Kidney (tissue), 14 donors: ENCODE data around the gene APLP2. TPM values are rescaled to one million over a fixed set of nuclear protein-coding genes. Genes with fewer than 3 reads are reported as not detected.

Experiments
- DNase-seq, 5 donors: peaks; one replicate each; pipeline ENCODE4 v3.0.0-alpha.2; 2013 to 2020
- FAIRE-seq: peaks from 2 replicates; lab custom pipeline; 2012; peaks lifted over from hg19 to GRCh38; lab: Jason Lieb, UNC
- H3K27ac ChIP-seq, 2 donors: one replicate each; pipeline ENCODE4 v1.7.0; 2013; ENCODE audit warnings: low read depth in 2 of 2, low read length in 2 of 2, inconsistent platforms in 1 of 2
- H3K27me3 ChIP-seq: one replicate; pipeline ENCODE4 v1.7.1; 2013; ENCODE audit warnings: low read length, inconsistent platforms; ENCODE audit not compliant: control insufficient read depth, insufficient read depth
- H3K36me3 ChIP-seq, 3 donors: one replicate each; pipeline versions ENCODE4 v1.7.0 to v1.7.1; 2013; ENCODE audit warnings: low read length in 3 of 3, control low read depth in 1 of 3, inconsistent platforms in 1 of 3; ENCODE audit not compliant: insufficient read depth in 3 of 3, control insufficient read depth in 2 of 3
- H3K4me1 ChIP-seq, 3 donors: one replicate each; pipeline versions ENCODE4 v1.7.0 to v1.7.1; 2013; ENCODE audit warnings: low read length in 3 of 3, inconsistent platforms in 1 of 3, low read depth in 1 of 3; ENCODE audit not compliant: control insufficient read depth in 2 of 3, insufficient read depth in 2 of 3
- H3K4me3 ChIP-seq, 3 donors: one replicate each; pipeline versions ENCODE4 v1.7.0 to v1.8.1; 2013; ENCODE audit warnings: low read length in 3 of 3, control low read depth in 1 of 3, inconsistent platforms in 1 of 3
- H3K9ac ChIP-seq, 3 donors: one replicate each; pipeline versions ENCODE4 v1.7.0 to v1.7.1; 2013; ENCODE audit warnings: low read length in 3 of 3, control low read depth in 1 of 3, inconsistent platforms in 1 of 3
- H3K9me3 ChIP-seq, 3 donors: one replicate each; pipeline versions ENCODE4 v1.7.0 to v1.7.1; 2013; ENCODE audit warnings: low read length in 3 of 3, control low read depth in 1 of 3, inconsistent platforms in 1 of 3; ENCODE audit not compliant: control insufficient read depth in 2 of 3, insufficient read depth in 1 of 3
- CTCF ChIP-seq: IDR thresholded peaks from 3 replicates; pipeline ENCODE4 v1.5.1; 2012; ENCODE audit warnings: mild to moderate bottlenecking, moderate library complexity, borderline replicate concordance; ENCODE audit not compliant: insufficient read depth; ENCODE audit errors: extremely low read depth
- intact Hi-C: fragments of 100-400 bp; cut with DNase I; formaldehyde crosslinking; loops from one replicate; pipeline ENCODE4 v1.11.1; 2022
- polyA plus RNA-seq: library from polyadenylated mRNA; stranded (reverse); fragments of 350-450 nt; fragmentation: Illumina TruSeq; extraction: RNeasy Lipid Tissue Mini Kit (QIAGEN cat#74804); gene quantifications from one replicate; pipeline ENCODE4 v1.2.3, GENCODE V29; 2014; ENCODE audit warnings: low read depth, low replicate concordance; ENCODE audit not compliant: insufficient read depth
- total RNA-seq: library from RNA; stranded (reverse); fragmentation: NEBNext Ultra II Directional; extraction: Animal tissue kit (Norgen Biotek cat#: 25700); gene quantifications from one replicate; pipeline ENCODE4 v1.2.1, GENCODE V29; 2021
- donor health status: control.
- donor health status: control.
- donor health status: control.
- donor health status: control.
- donor health status: control.
- donor health status: DM: yes; HTN: yes; CAD: no.
- donor health status: Normal renal cell carcinoma (clear cell type).

APLP2 gene
- total and polyA plus RNA-seq, 2 donors from 2014 or later = 338 to 502 TPM

- H3K27ac ChIP-seq = no peak overlapping the region
- no peak overlapping the region for H3K4me3 ChIP-seq
- no peaks in the 10 kb centered on the region for H3K27me3 ChIP-seq
- DNase-seq = no peak
- TF ChIP-seq CTCF = no peak
- H3K4me1 ChIP-seq = no peaks in the 10 kb centered on the region
- peaks cover 7 to 51% (median 24%) of the 10 kb centered on the region in 3 donors for H3K36me3 ChIP-seq
- no peak for FAIRE-seq
- H3K9me3 ChIP-seq = no peaks in the 10 kb centered on the region
- no peak overlapping the region for H3K9ac ChIP-seq
- intact Hi-C loops = no loop called here
Observed at GRCh38 chr11:130136107-130136506, 66.4 kb downstream of the APLP2 start.

GRCh38 chr11:130137999-130138398 is 68.3 kb downstream of the APLP2 start:
- Histone ChIP-seq H3K36me3 (peaks cover 8 to 66% (median 27%) of the 10 kb centered on the region in 3 donors), H3K9ac (no peak overlapping the region), H3K4me1 (no peaks in the 10 kb centered on the region), H3K27ac (no peak overlapping the region), H3K27me3 (no peaks in the 10 kb centered on the region), H3K4me3 (no peak overlapping the region), H3K9me3 (no peaks in the 10 kb centered on the region)
- no peak for TF ChIP-seq CTCF
- no peak for DNase-seq
- no peak for FAIRE-seq
- intact Hi-C loops = no loop called here

- no peak overlapping the region for H3K4me3 ChIP-seq
- no peaks in the 10 kb centered on the region for H3K27me3 ChIP-seq
- FAIRE-seq = no peak
- H3K9me3 ChIP-seq = no peaks in the 10 kb centered on the region
- DNase-seq = no peak
- intact Hi-C loops = no loop called here
- H3K36me3 ChIP-seq = peaks cover 2 to 57% (median 31%) of the 10 kb centered on the region in 3 donors
- no peak overlapping the region for H3K9ac ChIP-seq
- H3K4me1 ChIP-seq = no peaks in the 10 kb centered on the region
- H3K27ac ChIP-seq = no peak overlapping the region
- no peak for TF ChIP-seq CTCF
Observed at GRCh38 chr11:130139401-130139800, 69.7 kb downstream of the APLP2 start.
